Thoracic aorta (tissue), 2 donors: ENCODE measurements around the gene VIPR2. TPM values are rescaled to one million over a fixed set of nuclear protein-coding genes. Genes with fewer than 3 reads are reported as not detected.
"Not testable (repeated sequence)": the region's sequence is repeated elsewhere in the genome, so short reads cannot be mapped to it uniquely, and the experiment has no call there.

Experiments used
- ATAC-seq: fragments of 150-250 bp; one replicate; pipeline ENCODE4 v1.8.0; 2017; ENCODE audit warnings: low read depth; ENCODE audit not compliant: insufficient number of reproducible peaks, low FRiP score
- DNase-seq: peaks from one replicate; pipeline ENCODE4 v3.0.0-alpha.2; 2020; ENCODE audit warnings: low spot score
- H3K27ac ChIP-seq, 2 donors: fragments of 200-600 bp; sonication (generic); 1 replicate in 1 of 2; 2 replicates in 1 of 2; pipeline ENCODE4 v1.5.1; 2016; ENCODE audit warnings: mild to moderate bottlenecking in 2 of 2, moderate library complexity in 2 of 2
- H3K27me3 ChIP-seq: fragments of 200-600 bp; sonication (generic); replicated peaks from 2 replicates; pipeline ENCODE4 v1.6.0; 2016; ENCODE audit warnings: mild to moderate bottlenecking; ENCODE audit not compliant: insufficient read depth
- H3K36me3 ChIP-seq: fragments of 200-600 bp; sonication (generic); one replicate; pipeline ENCODE4 v1.5.1; 2016
- H3K4me1 ChIP-seq, 2 donors: fragments of 200-600 bp; sonication (generic); 1 replicate in 1 of 2; 2 replicates in 1 of 2; pipeline versions ENCODE4 v1.5.1 to v1.6.0; 2016; ENCODE audit warnings: low read depth in 2 of 2, mild to moderate bottlenecking in 1 of 2; ENCODE audit not compliant: control insufficient read depth in 1 of 2
- H3K4me3 ChIP-seq: fragments of 200-600 bp; sonication (generic); 2 replicates; pipeline ENCODE4 v1.5.1; 2016; ENCODE audit warnings: mild to moderate bottlenecking
- H3K9me3 ChIP-seq: fragments of 200-600 bp; sonication (generic); 2 replicates; pipeline ENCODE4 v1.5.1; 2016
- CTCF ChIP-seq: fragments of 200-600 bp; sonication (generic); IDR thresholded peaks from one replicate; pipeline ENCODE4 v1.5.1; 2019; ENCODE audit warnings: antibody characterized with exemption
- total RNA-seq, 2 donors: library from RNA; depleted of rRNA; stranded (reverse); fragments of >200 nt; gene quantifications; one replicate each; pipeline versions ENCODE4 v1.1.0 to v1.2.3, GENCODE V29; 2016

VIPR2 gene
- total RNA-seq, 2 donors from 2014 or later: 18.3 to 29.5 TPM

DNA sequence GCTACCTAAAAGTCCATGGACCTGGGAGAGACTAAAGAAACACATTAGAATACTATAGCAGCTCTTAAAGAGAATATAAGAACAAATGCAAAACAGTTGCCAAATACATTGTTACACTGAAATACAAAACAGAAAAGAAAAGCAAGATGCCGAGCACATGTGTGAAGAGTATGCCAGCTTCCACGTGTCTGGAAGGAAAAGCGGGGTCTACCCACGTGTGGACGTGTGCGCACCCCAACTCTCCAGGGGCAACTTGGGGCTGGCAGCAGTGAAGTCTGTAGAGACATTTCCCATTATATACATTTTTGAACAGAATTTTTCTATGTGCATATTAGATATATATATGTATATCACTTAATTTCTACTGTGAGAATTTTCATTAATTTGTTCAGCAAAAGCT lies 6.2 kb downstream of the VIPR2 start:
- H3K27ac ChIP-seq: no peak overlapping the region
- ATAC-seq: no peak
- H3K27me3 ChIP-seq: no peaks in the 10 kb centered on the region
- no peaks in the 10 kb centered on the region for H3K9me3 ChIP-seq
- DNase-seq: no peak
- no peak for TF ChIP-seq CTCF
- H3K4me3 ChIP-seq: no peak overlapping the region
- H3K4me1 ChIP-seq: peaks cover 4 to 25% of the 10 kb centered on the region in 2 donors
- H3K36me3 ChIP-seq: peaks cover 5% of the 10 kb centered on the region

- no peak for ATAC-seq
Measured at GRCh38 chr7:159137906-159138305, 6.8 kb downstream of the VIPR2 start.

DNA sequence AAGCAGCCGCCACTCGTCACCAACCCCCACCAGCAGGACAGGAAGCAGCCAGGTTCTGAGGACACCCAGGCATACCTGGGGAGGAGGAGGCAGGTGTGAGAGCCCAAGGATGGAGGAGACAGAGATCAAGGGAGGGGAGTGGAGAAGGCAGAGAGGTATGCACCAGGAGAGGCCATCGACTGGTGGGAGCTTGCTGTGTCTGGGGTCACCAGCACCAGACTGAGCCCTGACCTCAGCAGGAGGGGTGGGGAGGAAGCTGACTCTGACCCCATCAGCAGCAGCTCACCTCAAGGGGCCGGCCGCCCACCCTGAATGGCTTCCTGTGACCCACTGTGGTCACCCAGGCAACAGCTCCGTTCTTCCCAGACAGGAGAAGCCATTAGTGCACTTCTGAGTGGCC lies 7.8 kb downstream of the VIPR2 start:
- Histone ChIP-seq H3K36me3 (peaks cover 5% of the 10 kb centered on the region), H3K27ac (no peak overlapping the region), H3K27me3 (no peaks in the 10 kb centered on the region), H3K4me1 (peaks cover 4 to 9% of the 10 kb centered on the region in 2 donors), H3K9me3 (no peaks in the 10 kb centered on the region), H3K4me3 (no peak overlapping the region)
- no peak for ATAC-seq
- no peak for DNase-seq
- no peak for TF ChIP-seq CTCF

More at GRCh38 chr7:159137906-159138305, 6.8 kb downstream of the VIPR2 start:
- Histone ChIP-seq H3K27ac (no peak overlapping the region), H3K9me3 (no peaks in the 10 kb centered on the region), H3K27me3 (no peaks in the 10 kb centered on the region), H3K4me1 (peaks cover 4 to 19% of the 10 kb centered on the region in 2 donors), H3K4me3 (no peak overlapping the region), H3K36me3 (peaks cover 5% of the 10 kb centered on the region)
- DNase-seq: no peak
- TF ChIP-seq CTCF: no peak

GRCh38 chr7:159136442-159136841 lies 8.2 kb downstream of the VIPR2 start:
- H3K4me1 ChIP-seq: peaks cover 4 to 8% of the 10 kb centered on the region in 2 donors
- peaks cover 5% of the 10 kb centered on the region for H3K36me3 ChIP-seq
- no peaks in the 10 kb centered on the region for H3K9me3 ChIP-seq
- no peak overlapping the region for H3K27ac ChIP-seq
- no peaks in the 10 kb centered on the region for H3K27me3 ChIP-seq
- H3K4me3 ChIP-seq: no peak overlapping the region
- DNase-seq (no peak), ATAC-seq (no peak)
- TF ChIP-seq CTCF: no peak

- TF ChIP-seq CTCF: no peak
- Histone ChIP-seq H3K9me3 (no peaks in the 10 kb centered on the region), H3K36me3 (peaks cover 5% of the 10 kb centered on the region), H3K4me3 (no peak overlapping the region), H3K4me1 (peaks cover 4 to 8% of the 10 kb centered on the region in 2 donors), H3K27ac (no peak overlapping the region), H3K27me3 (no peaks in the 10 kb centered on the region)
- no peak for DNase-seq
- no peak for ATAC-seq
Measured at GRCh38 chr7:159136013-159136412, 8.7 kb downstream of the VIPR2 start.

DNA sequence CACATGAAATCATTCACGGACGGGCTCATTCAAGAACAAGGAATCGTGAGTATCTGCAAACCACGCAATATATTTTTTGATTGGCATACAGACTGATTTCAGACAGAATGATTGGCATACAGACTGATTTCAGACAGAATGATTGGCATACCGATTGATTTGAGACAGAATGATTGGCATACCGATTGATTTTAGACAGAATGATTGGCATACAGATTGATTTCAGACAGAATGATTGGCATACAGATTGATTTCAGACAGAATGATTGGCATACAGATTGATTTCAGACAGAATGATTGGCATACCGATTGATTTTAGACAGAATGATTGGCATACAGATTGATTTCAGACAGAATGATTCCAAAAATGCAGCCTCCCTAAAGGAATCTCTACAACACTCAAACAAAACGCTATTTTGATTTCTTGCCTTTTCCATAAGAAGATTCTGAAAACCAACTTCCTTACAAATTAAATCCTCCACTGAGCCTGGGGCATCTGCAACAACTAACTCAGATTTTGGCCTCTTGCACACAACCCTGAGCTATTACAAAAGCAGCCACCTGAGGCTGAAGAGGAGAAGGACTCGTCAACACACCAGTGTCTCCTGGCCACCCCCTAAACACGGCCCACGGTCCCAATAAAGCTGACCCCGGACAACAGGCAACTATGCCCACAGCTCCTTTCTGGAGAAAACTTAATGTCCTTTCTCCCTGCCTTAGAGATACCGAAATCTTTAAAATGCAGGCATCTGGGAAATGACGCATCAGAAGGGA lies 11.8 kb downstream of the VIPR2 start:
- not testable (repeated sequence) for H3K27me3 ChIP-seq, H3K4me3 ChIP-seq, DNase-seq, ATAC-seq, H3K4me1 ChIP-seq, H3K27ac ChIP-seq, H3K9me3 ChIP-seq, H3K36me3 ChIP-seq
